ENCODE data around the gene TNFRSF4. TPM values are rescaled to one million over a fixed set of nuclear protein-coding genes. Genes with fewer than 3 reads are reported as not detected.
A peak's percentile ranks its signal among the peaks of the same experiment; 100 is the strongest.

TNFRSF4 gene
- polyA plus RNA-seq (2011; rRNA removed): not detected in 2 replicates
- polyA plus RNA-seq (2012; cell fraction: cytosol; rRNA removed): 0.04 TPM in 1 of 2 replicates, not detected in the other
- polyA plus RNA-seq (2012; cell fraction: nucleus; rRNA removed): 0.19 and 0.21 TPM in 2 replicates
- not detected in 3 replicates for polyA plus RNA-seq (2017; fragmentation: RNase III; extraction: RNeasy Plus Mini Kit Qiagen cat#74134 plus additional on column Dnase treatment)
- not detected in 2 replicates for polyA minus RNA-seq (2011; rRNA and poly(A)+ RNA removed)

- DNase-seq (ENCODE audit: low read depth in 1 of 2, low spot score in 1 of 2) (no peak), ATAC-seq (no peak), FAIRE-seq (no peak)
- 80% methylated on average over 1 of the region's 56 CpGs for WGBS (ENCODE audit: missing lambda C conversion rate)
- TF ChIP-seq CHD4 (IDR thresholded peaks at IDR 0.05; ENCODE audit: borderline replicate concordance) (no peak), RCOR1 (IDR thresholded peaks at IDR 0.05; ENCODE audit: low read depth, low read length) (no peak), HMGXB4 (CRISPR knock-in tag; IDR thresholded peaks at IDR 0.05; ENCODE audit: borderline replicate concordance) (no peak), JUNB (IDR thresholded peaks at IDR 0.05) (no peak), E2F6 (IDR thresholded peaks at IDR 0.05; ENCODE audit: borderline replicate concordance, low read depth) (no peak), CEBPB (IDR thresholded peaks at IDR 0.05) (no peak), RARB (CRISPR knock-in tag; IDR thresholded peaks at IDR 0.05) (no peak), CBX2 (IDR thresholded peaks at IDR 0.05; ENCODE audit: borderline replicate concordance, low read depth) (no peak), TP53 (CRISPR knock-in tag; IDR thresholded peaks at IDR 0.05) (no peak), ATOH8 (CRISPR knock-in tag; IDR thresholded peaks at IDR 0.05; ENCODE audit: low read depth) (no peak), POLR2A (IDR thresholded peaks at IDR 0.05; ENCODE audit: low read length) (no peak), MAFK (IDR thresholded peaks at IDR 0.05; ENCODE audit: partially characterized antibody) (no peak), BHLHE40 (IDR thresholded peaks at IDR 0.05; ENCODE audit: low read depth, low read length) (no peak), RNF2 (IDR thresholded peaks at IDR 0.05; ENCODE audit: borderline replicate concordance, low read depth) (no peak), NFE2L2 (conservative IDR thresholded peaks at IDR 0.05; ENCODE audit: low read length) (no peak), BCL3 (IDR thresholded peaks at IDR 0.05) (no peak), TFCP2L1 (CRISPR knock-in tag; IDR thresholded peaks at IDR 0.05) (no peak), NR3C1 (IDR thresholded peaks at IDR 0.05) (no peak), MAX (IDR thresholded peaks at IDR 0.05) (no peak), ESRRA (IDR thresholded peaks at IDR 0.05; ENCODE audit: borderline replicate concordance, low read length) (no peak)
- H3K27ac ChIP-seq: no peak within 1 kb of the TSS
- no peaks in the 10 kb centered on the region for H3K9me3 ChIP-seq
- POLR2A ChIA-PET: no interaction called here
- H3K4me3 ChIP-seq: no peak within 1 kb of the TSS
- H3K4me1 ChIP-seq: no peaks in the 10 kb centered on the region
- H3K4me2 ChIP-seq: no peak within 1 kb of the TSS
- CTCF ChIA-PET: interaction anchor here (1.7 to 2.0 kb wide), 2 partner anchors 14 to 92 kb away, joined by 4 to 7 read pairs; no protein-coding TSS in a partner anchor
Observed at GRCh38 chr1:1213345-1214265, at the start of gene TNFRSF4. TNFRSF4 (minus strand) TSS chr1:1214153; CDS start chr1:1214127, 26 bp downstream.

GRCh38 chr1:1262758-1263157, 48.8 kb upstream of the TNFRSF4 start:
- ATAC-seq (no peak), FAIRE-seq (no peak), DNase-seq (ENCODE audit: low read depth in 1 of 2, low spot score in 1 of 2) (no peak)
- Histone ChIP-seq H3K9me3 (no peaks in the 10 kb centered on the region), H3K27ac (no peak overlapping the region), H3K4me3 (no peak overlapping the region), H3K4me1 (no peaks in the 10 kb centered on the region), H3K4me2 (no peak overlapping the region)
- ChIA-PET POLR2A (no interaction called here), CTCF (interaction anchor here (5.0 kb wide), 1 partner anchor 140 kb away, joined by 17 read pairs; no protein-coding TSS in a partner anchor)
- WGBS (ENCODE audit: missing lambda C conversion rate): 93% methylated on average over 3 of the region's 8 CpGs
- TF ChIP-seq CEBPB (IDR thresholded peaks at IDR 0.05): peak; percentile 12 to 61; a peak in 2 of 4 replicates
- no peak for TF ChIP-seq PBX3 (IDR thresholded peaks at IDR 0.05)

Data from A549 (cell line).